ENCODE measurements around the gene UVSSA. TPM values are rescaled to one million over a fixed set of nuclear protein-coding genes. Genes with fewer than 3 reads are reported as not detected.

UVSSA gene
- total RNA-seq, 1 donor from 2014 or later, result 32.4 TPM

DNA sequence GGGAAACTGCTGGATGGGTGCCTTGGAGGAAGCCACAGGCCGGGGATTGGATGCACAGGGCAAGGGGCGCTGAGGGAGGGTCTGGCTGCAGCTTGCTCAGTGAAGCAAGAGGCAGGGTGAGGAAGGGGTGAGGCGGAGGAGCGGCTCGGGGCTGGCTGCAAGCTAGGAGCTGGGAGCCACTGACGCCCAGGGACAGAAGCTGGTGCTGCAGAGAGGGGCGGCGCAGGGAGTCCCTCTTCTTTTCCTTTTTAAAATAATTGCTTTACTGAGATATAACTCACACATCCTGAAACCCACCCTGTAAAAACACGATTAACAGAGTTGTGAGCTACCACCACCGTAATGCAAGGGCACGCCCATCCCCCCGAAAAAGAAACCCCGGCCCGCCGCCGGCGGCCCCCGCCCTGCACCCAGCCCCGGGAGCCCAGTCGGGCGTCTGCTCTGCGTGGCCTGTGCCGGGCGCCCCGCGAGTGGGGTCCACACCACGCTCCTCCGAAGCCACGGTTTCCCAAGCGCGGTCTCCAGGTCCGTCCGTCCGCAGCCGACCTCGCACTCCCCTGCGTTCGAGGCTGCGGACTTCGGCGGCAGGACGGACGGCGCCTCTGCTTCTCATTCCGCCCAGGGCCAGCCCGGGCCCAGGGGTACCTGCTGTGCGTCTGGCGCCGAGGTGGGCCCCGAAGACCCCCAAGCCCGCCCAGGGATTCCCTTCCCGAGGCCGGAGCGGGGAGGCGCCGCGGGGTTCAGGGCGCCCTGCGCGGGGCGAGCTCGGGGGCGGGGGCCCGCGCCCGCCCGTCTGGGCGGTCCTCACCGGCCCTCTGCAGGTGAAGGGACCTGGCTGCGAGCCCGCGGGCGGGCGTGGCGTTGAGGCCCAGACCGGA is 866 bp upstream of the UVSSA start:
- H3K36me3 Mint-ChIP-seq, result peaks cover 8% of the 10 kb centered on the region
- TF ChIP-seq, protein P1, sequence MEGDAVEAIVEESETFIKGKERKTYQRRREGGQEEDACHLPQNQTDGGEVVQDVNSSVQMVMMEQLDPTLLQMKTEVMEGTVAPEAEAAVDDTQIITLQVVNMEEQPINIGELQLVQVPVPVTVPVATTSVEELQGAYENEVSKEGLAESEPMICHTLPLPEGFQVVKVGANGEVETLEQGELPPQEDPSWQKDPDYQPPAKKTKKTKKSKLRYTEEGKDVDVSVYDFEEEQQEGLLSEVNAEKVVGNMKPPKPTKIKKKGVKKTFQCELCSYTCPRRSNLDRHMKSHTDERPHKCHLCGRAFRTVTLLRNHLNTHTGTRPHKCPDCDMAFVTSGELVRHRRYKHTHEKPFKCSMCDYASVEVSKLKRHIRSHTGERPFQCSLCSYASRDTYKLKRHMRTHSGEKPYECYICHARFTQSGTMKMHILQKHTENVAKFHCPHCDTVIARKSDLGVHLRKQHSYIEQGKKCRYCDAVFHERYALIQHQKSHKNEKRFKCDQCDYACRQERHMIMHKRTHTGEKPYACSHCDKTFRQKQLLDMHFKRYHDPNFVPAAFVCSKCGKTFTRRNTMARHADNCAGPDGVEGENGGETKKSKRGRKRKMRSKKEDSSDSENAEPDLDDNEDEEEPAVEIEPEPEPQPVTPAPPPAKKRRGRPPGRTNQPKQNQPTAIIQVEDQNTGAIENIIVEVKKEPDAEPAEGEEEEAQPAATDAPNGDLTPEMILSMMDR (conservative IDR thresholded peaks at IDR 0.05), result peak; percentile 36
- H3K27ac Mint-ChIP-seq, result peak overlapping the region; percentile 99
- H3K4me1 Mint-ChIP-seq (ENCODE audit: unreplicated experiment), result peaks cover 28% of the 10 kb centered on the region
- peak overlapping the region; percentile 95 for H3K4me3 Mint-ChIP-seq
- H3K27me3 Mint-ChIP-seq, result no peaks in the 10 kb centered on the region
- H3K9me3 Mint-ChIP-seq, result no peaks in the 10 kb centered on the region
- DNase-seq (ENCODE audit: extremely low spot score, unreplicated experiment), result no peak

DNA sequence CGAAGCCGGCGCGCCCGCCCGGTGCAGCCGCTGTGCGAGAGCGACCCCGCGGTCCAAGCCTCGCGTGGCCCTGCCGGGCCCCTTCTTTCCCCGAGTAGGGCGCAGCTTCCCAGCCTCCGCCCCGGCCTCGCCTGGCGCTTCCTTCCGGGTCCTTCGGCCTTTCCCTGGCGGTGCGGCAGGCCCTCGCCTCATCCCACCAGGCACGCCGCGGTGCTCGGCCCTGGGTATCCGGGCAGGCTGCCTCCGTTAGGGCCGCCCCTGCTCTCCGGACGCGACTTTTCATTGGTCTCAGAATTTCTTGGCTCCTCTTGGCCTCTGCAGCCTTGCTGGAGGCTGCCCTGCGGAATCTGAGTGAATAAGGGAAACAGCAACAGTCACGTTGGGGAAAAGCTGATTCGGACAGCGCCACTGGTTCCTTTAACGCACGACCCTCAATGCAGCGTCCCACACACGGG is 429 bp downstream of the UVSSA start:
- Mint-ChIP-seq H3K27me3 (no peaks in the 10 kb centered on the region), H3K27ac (peak overlapping the region; percentile 95), H3K4me1 (ENCODE audit: unreplicated experiment) (peaks cover 32% of the 10 kb centered on the region), H3K9me3 (no peaks in the 10 kb centered on the region), H3K4me3 (peak overlapping the region; percentile 92), H3K36me3 (no peaks in the 10 kb centered on the region)
- TF ChIP-seq, protein P1 (conservative IDR thresholded peaks at IDR 0.05), result no peak
- DNase-seq (ENCODE audit: extremely low spot score, unreplicated experiment), result peak; percentile 82

DNA sequence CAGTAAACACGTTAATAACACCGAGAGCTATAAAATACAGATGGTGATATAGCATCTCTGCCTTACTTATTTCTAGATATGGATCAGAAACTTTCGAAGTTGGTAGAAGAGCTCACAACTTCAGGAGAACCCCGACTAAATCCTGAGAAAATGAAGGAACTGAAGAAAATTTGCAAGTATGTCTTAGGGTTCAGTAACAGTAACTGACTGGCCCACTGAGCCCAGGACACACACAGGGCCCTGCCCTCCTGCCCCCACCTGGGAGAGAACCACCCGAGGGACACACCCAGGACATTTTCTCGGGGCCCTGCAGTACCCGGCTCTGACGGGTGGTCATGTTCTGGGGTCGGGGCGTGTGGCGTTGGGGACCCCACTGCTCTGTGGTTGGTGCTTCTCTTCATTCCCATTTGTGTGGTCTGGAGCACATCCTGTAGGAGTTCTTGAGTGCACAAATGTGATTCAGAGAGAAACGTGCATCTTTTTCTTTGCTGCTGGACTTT is 1.1 kb downstream of the UVSSA start:
- H3K27me3 Mint-ChIP-seq, result no peaks in the 10 kb centered on the region
- no peak for DNase-seq (ENCODE audit: extremely low spot score, unreplicated experiment)
- no peaks in the 10 kb centered on the region for H3K36me3 Mint-ChIP-seq
- H3K4me1 Mint-ChIP-seq (ENCODE audit: unreplicated experiment), result peaks cover 32% of the 10 kb centered on the region
- TF ChIP-seq, protein P1 (conservative IDR thresholded peaks at IDR 0.05), result no peak
- H3K27ac Mint-ChIP-seq, result peak overlapping the region; percentile 95
- no peaks in the 10 kb centered on the region for H3K9me3 Mint-ChIP-seq
- H3K4me3 Mint-ChIP-seq, result peak overlapping the region; percentile 92

DNA sequence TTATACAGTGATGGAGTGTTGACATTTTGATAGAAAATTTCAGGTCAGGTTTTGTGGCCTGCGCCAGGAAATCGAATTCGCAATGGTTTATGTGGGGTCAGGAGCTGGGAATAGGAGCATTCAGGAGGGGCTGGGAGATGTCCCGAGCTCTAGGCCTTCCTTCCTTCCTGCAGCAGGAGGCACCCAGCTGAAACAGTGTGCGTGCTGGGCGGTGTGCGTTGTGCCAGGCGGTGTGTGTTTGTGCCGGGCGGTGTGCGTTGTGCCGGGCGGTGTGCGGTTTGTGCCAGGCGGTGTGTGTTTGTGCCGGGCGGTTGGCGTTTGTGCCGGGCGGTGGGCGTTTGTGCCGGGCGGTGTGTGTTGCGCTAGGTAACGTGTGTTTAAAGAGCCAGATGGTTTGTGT is 1.7 kb downstream of the UVSSA start:
- Mint-ChIP-seq H3K36me3 (no peaks in the 10 kb centered on the region), H3K9me3 (no peaks in the 10 kb centered on the region), H3K27me3 (no peaks in the 10 kb centered on the region), H3K4me1 (ENCODE audit: unreplicated experiment) (peaks cover 32% of the 10 kb centered on the region), H3K4me3 (peak overlapping the region; percentile 92), H3K27ac (peak overlapping the region; percentile 95)
- TF ChIP-seq, protein P1 (conservative IDR thresholded peaks at IDR 0.05), result no peak
- DNase-seq (ENCODE audit: extremely low spot score, unreplicated experiment), result no peak

DNA sequence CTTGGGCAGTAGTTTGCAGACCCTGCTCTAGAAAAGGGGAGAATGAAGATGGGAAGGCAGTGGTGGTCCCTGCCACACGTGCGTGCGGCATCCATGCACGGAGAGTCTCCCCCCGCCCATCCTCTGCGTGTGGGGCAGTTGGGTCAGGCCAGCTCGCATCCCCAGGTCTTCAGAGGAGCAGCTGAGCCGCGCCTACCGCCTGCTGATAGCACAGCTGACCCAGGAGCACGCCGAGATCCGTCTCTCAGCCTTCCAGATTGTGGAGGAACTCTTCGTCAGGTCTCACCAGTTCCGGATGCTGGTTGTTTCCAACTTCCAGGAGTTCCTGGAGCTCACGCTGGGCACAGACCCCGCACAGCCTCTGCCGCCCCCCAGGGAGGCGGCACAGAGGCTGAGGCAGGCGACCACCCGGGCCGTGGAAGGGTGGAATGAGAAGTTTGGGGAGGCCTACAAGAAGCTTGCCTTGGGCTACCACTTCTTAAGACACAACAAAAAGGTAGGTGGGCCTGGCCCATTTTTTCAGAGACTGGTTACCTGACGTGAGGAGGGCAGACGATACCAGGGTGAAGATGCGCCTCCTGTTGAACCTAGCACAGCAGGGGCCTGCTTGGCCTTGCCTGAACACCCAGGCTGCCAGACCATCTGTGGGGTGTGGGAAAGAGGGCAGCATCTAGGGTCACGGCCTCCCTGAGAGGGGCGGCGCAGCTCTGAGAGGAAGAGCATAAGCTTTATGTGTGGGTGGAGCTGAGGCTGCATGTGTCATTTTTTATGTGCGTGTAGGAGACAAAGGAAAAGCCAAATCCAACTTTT is 2.6 kb downstream of the UVSSA start:
- no peak for DNase-seq (ENCODE audit: extremely low spot score, unreplicated experiment)
- no peaks in the 10 kb centered on the region for H3K36me3 Mint-ChIP-seq
- peak overlapping the region; percentile 74 for H3K4me3 Mint-ChIP-seq
- H3K9me3 Mint-ChIP-seq, result no peaks in the 10 kb centered on the region
- H3K27me3 Mint-ChIP-seq, result no peaks in the 10 kb centered on the region
- peaks cover 30% of the 10 kb centered on the region for H3K4me1 Mint-ChIP-seq (ENCODE audit: unreplicated experiment)
- TF ChIP-seq, protein P1 (conservative IDR thresholded peaks at IDR 0.05), result no peak
- H3K27ac Mint-ChIP-seq, result peak overlapping the region; percentile 95

Data from type B pancreatic cell (in vitro differentiated cells).